H1 (cell line): ENCODE results near the gene EMC7. TPM values are rescaled to one million over a fixed set of nuclear protein-coding genes. Genes with fewer than 3 reads are reported as not detected.

Experiments used
- CTCF ChIA-PET: fragments of 300-600 bp; sonication (Branson Sonifier 250); formaldehyde crosslinking; loops from one replicate; lab custom pipeline; 2021; ENCODE audit not compliant: partially characterized antibody; lab: Charles Lee
- POLR2A ChIA-PET: fragments of 300-600 bp; sonication (Branson Sonifier 250); formaldehyde crosslinking; loops from one replicate; lab custom pipeline; 2021; ENCODE audit warnings: inconsistent platforms; ENCODE audit not compliant: partially characterized antibody; lab: Charles Lee
- DNase-seq, 2 experiments: peaks; one replicate each; pipeline versions ENCODE4 v3.0.0 to v3.0.0-alpha.2; 2010 to 2022; ENCODE audit warnings: low spot score in 2 of 2, low read depth in 1 of 2, mixed read lengths in 1 of 2
- FAIRE-seq: peaks from 2 replicates; lab custom pipeline; 2011; peaks lifted over from hg19 to GRCh38; lab: Jason Lieb, UNC
- H2AFZ ChIP-seq: 2 replicates; pipeline ENCODE4 v1.8.1; 2012; ENCODE audit warnings: low read length, inconsistent platforms
- H2AK5ac ChIP-seq: 2 replicates; pipeline ENCODE4 v1.6.1; 2013; ENCODE audit warnings: low read depth, low read length
- H2BK120ac ChIP-seq: replicated peaks from 2 replicates; pipeline ENCODE3; 2013; ENCODE audit warnings: low read depth, low read length, inconsistent platforms
- H2BK12ac ChIP-seq: 2 replicates; pipeline ENCODE4 v1.6.1; 2013; ENCODE audit warnings: low read depth, low read length
- H2BK15ac ChIP-seq: 2 replicates; pipeline ENCODE4 v1.6.1; 2013; ENCODE audit warnings: low read length
- H2BK20ac ChIP-seq: 2 replicates; pipeline ENCODE4 v1.6.1; 2013; ENCODE audit warnings: low read length
- H2BK5ac ChIP-seq: 2 replicates; pipeline ENCODE4 v1.6.1; 2013; ENCODE audit warnings: low read depth, low read length
- H3K14ac ChIP-seq: 2 replicates; pipeline ENCODE4 v1.6.1; 2013; ENCODE audit warnings: inconsistent platforms; ENCODE audit not compliant: insufficient read length
- H3K18ac ChIP-seq: 2 replicates; pipeline ENCODE4 v1.6.1; 2013; ENCODE audit warnings: low read length; ENCODE audit errors: extremely low read depth
- H3K23ac ChIP-seq: 2 replicates; pipeline ENCODE4 v1.6.1; 2013; ENCODE audit warnings: inconsistent platforms; ENCODE audit not compliant: insufficient read length
- H3K23me2 ChIP-seq: 2 replicates; pipeline ENCODE4 v1.6.1; 2013; ENCODE audit warnings: low read depth, low read length
- H3K27ac ChIP-seq: 2 replicates; pipeline ENCODE4 v1.6.1; 2011; ENCODE audit warnings: low read depth, low read length, inconsistent platforms
- H3K27me3 ChIP-seq, 4 experiments: replicated peaks in 1 of 4; 1 replicate in 1 of 4; 2 replicates in 3 of 4; pipeline versions ENCODE4 v1.6.1 to v1.8.1; 2011 to 2013; ENCODE audit warnings: low read length in 3 of 4, mild to moderate bottlenecking in 3 of 4, inconsistent platforms in 2 of 4, mixed read lengths in 2 of 4, moderate library complexity in 1 of 4; ENCODE audit not compliant: control insufficient read depth in 3 of 4, insufficient read depth in 3 of 4; ENCODE audit errors: extremely low read depth in 1 of 4
- H3K36me3 ChIP-seq, 4 experiments: 2 replicates each; pipeline versions ENCODE4 v1.6.1 to v1.8.1; 2011 to 2013; ENCODE audit warnings: mild to moderate bottlenecking in 4 of 4, low read length in 3 of 4, moderate library complexity in 2 of 4, control low read depth in 1 of 4, inconsistent platforms in 1 of 4; ENCODE audit not compliant: insufficient read depth in 4 of 4, control insufficient read depth in 2 of 4
- H3K4ac ChIP-seq: replicated peaks from 2 replicates; pipeline ENCODE3; 2013; ENCODE audit warnings: low read length, low read depth, mixed read lengths, inconsistent platforms; ENCODE audit not compliant: insufficient read length
- H3K4me1 ChIP-seq, 4 experiments: replicated peaks in 1 of 4; 1 replicate in 1 of 4; 2 replicates in 3 of 4; pipeline versions ENCODE4 v1.6.1 to v1.8.1; 2011 to 2013; ENCODE audit warnings: low read length in 3 of 4, inconsistent platforms in 2 of 4, mixed read lengths in 1 of 4; ENCODE audit not compliant: insufficient read depth in 4 of 4, control insufficient read depth in 3 of 4
- H3K4me2 ChIP-seq, 2 experiments: 2 replicates each; pipeline versions ENCODE4 v1.6.1 to v1.8.1; 2011 to 2013; ENCODE audit warnings: low read depth in 2 of 2, low read length in 2 of 2, control low read depth in 1 of 2, inconsistent platforms in 1 of 2, mild to moderate bottlenecking in 1 of 2; ENCODE audit not compliant: insufficient read depth in 1 of 2
- H3K4me3 ChIP-seq, 4 experiments: fragments of 200-600, 300-600 bp in 1 of 4; sonication (generic), shearing (Covaris generic), sonication (Bioruptor Twin) in 1 of 4; 2 replicates each; pipeline versions ENCODE4 v1.5.1 to v1.8.1; 2011 to 2016; ENCODE audit warnings: low read length in 4 of 4, low read depth in 3 of 4, control low read depth in 2 of 4, inconsistent platforms in 2 of 4, mild to moderate bottlenecking in 2 of 4, mixed read lengths in 1 of 4, moderate library complexity in 1 of 4; ENCODE audit not compliant: insufficient read depth in 2 of 4; ENCODE audit errors: extremely low read depth in 1 of 4
- H3K56ac ChIP-seq: replicated peaks from 2 replicates; pipeline ENCODE3; 2013; ENCODE audit warnings: low read depth, mild to moderate bottlenecking, mixed read lengths, low read length, inconsistent platforms; ENCODE audit not compliant: insufficient read length
- H3K79me1 ChIP-seq: 2 replicates; pipeline ENCODE4 v1.6.1; 2013; ENCODE audit warnings: low read depth, low read length, control low read depth
- H3K79me2 ChIP-seq, 2 experiments: 2 replicates each; pipeline versions ENCODE4 v1.6.1 to v1.8.1; 2012 to 2013; ENCODE audit warnings: low read length in 2 of 2, mild to moderate bottlenecking in 2 of 2, inconsistent platforms in 1 of 2; ENCODE audit not compliant: insufficient read depth in 2 of 2, control insufficient read depth in 1 of 2
- H3K9ac ChIP-seq, 4 experiments: replicated peaks in 1 of 4; 1 replicate in 1 of 4; 2 replicates in 3 of 4; pipeline versions ENCODE4 v1.6.1 to v1.8.1; 2011 to 2013; ENCODE audit warnings: low read depth in 3 of 4, low read length in 3 of 4, control low read depth in 2 of 4, mild to moderate bottlenecking in 2 of 4, moderate library complexity in 2 of 4, inconsistent platforms in 1 of 4; ENCODE audit errors: extremely low read depth in 1 of 4
- H3K9me3 ChIP-seq, 2 experiments: 2 replicates each; pipeline versions ENCODE4 v1.6.1 to v1.8.1; 2012 to 2013; ENCODE audit warnings: mild to moderate bottlenecking in 2 of 2, moderate library complexity in 2 of 2, control low read depth in 1 of 2, inconsistent platforms in 1 of 2, low read depth in 1 of 2, low read length in 1 of 2, mixed read lengths in 1 of 2; ENCODE audit not compliant: insufficient read depth in 2 of 2
- H4K20me1 ChIP-seq, 2 experiments: replicated peaks in 1 of 2; 2 replicates each; pipeline versions ENCODE3 to v1.8.1; 2011 to 2013; ENCODE audit warnings: inconsistent platforms in 2 of 2, low read length in 2 of 2, mild to moderate bottlenecking in 1 of 2; ENCODE audit not compliant: insufficient read depth in 2 of 2, control insufficient read depth in 1 of 2
- H4K5ac ChIP-seq: 2 replicates; pipeline ENCODE4 v1.6.1; 2013; ENCODE audit warnings: low read length, low read depth, mixed read lengths, inconsistent platforms; ENCODE audit not compliant: insufficient read length
- H4K8ac ChIP-seq: 2 replicates; pipeline ENCODE4 v1.8.0; 2013; ENCODE audit warnings: mild to moderate bottlenecking, moderate library complexity, low read length, inconsistent platforms; ENCODE audit not compliant: insufficient read depth; ENCODE audit errors: extremely low read depth
- H4K91ac ChIP-seq: replicated peaks from 2 replicates; pipeline ENCODE3; 2013; ENCODE audit warnings: low read length, mixed read lengths, inconsistent platforms; ENCODE audit not compliant: insufficient read length
- BACH1 ChIP-seq: IDR thresholded peaks from 2 replicates; pipeline ENCODE4 v1.6.1; 2012; ENCODE audit warnings: low read length, improper control_type of control experiment
- CEBPB ChIP-seq: IDR thresholded peaks from 2 replicates; pipeline ENCODE4 v1.6.1; 2012; ENCODE audit warnings: low read depth, low read length
- CREB1 ChIP-seq: IDR thresholded peaks from 2 replicates; pipeline ENCODE4 v1.6.1; 2012; ENCODE audit warnings: inconsistent platforms
- E2F6 ChIP-seq: IDR thresholded peaks from 2 replicates; pipeline ENCODE4 v1.6.1; 2012; ENCODE audit warnings: inconsistent platforms
- EZH2 ChIP-seq: fragments of 200-600 bp; sonication (generic); IDR thresholded peaks from 2 replicates; pipeline ENCODE4 v1.7.1; 2012; ENCODE audit warnings: low read depth, mild to moderate bottlenecking, moderate library complexity, low read length, inconsistent platforms; ENCODE audit not compliant: severe bottlenecking
- FOSL1 ChIP-seq: IDR thresholded peaks from 2 replicates; pipeline ENCODE4 v1.6.1; 2011; ENCODE audit warnings: mild to moderate bottlenecking, low read depth, low read length, moderate library complexity; ENCODE audit not compliant: insufficient read depth
- NRF1 ChIP-seq: IDR thresholded peaks from 2 replicates; pipeline ENCODE4 v1.6.1; 2011; ENCODE audit warnings: mild to moderate bottlenecking, low read depth, low read length, improper control_type of control experiment
- POU5F1 ChIP-seq: IDR thresholded peaks from 2 replicates; pipeline ENCODE4 v1.6.1; 2011; ENCODE audit warnings: low read depth, mild to moderate bottlenecking, low read length, moderate library complexity
- SP2 ChIP-seq: IDR thresholded peaks from 2 replicates; pipeline ENCODE4 v1.6.1; 2012; ENCODE audit warnings: mild to moderate bottlenecking, low read length, inconsistent platforms
- SP4 ChIP-seq: IDR thresholded peaks from 2 replicates; pipeline ENCODE4 v1.6.1; 2012; ENCODE audit warnings: low read length, inconsistent platforms
- TCF12 ChIP-seq: IDR thresholded peaks from 2 replicates; pipeline ENCODE4 v1.6.1; 2011; ENCODE audit warnings: low read depth, mild to moderate bottlenecking, low read length
- TEAD4 ChIP-seq: IDR thresholded peaks from 2 replicates; pipeline ENCODE4 v1.6.1; 2012; ENCODE audit warnings: low read depth, low read length, inconsistent platforms, mixed read lengths
- WGBS, 2 experiments: shearing (Covaris generic) in 1 of 2; methylation state at CpG; one replicate each; pipeline versions ENCODE4 v1.1.6 to v1.1.7; 2013 to 2015; ENCODE audit warnings: low lambda C conversion rate in 2 of 2, mixed read lengths in 2 of 2, inconsistent platforms in 1 of 2, low coverage in 1 of 2, missing lambda C conversion rate in 1 of 2; ENCODE audit not compliant: insufficient replicate concordance in 2 of 2, insufficient coverage in 1 of 2, insufficient read length in 1 of 2; ENCODE audit errors: extremely low coverage in 1 of 2, missing lambda C conversion rate in 1 of 2; 5-methylcytosine and 5-hydroxymethylcytosine counted together
- polyA plus RNA-seq, 7 experiments: library from polyadenylated mRNA; depleted of rRNA in 3 of 7; stranded (reverse) in 5 of 7; unstranded in 2 of 7; fragments of >200 nt in 5 of 7; fragments of 200-250 nt in 2 of 7; gene quantifications; 1 replicate in 5 of 7; 2 replicates in 1 of 7; 4 replicates in 1 of 7; pipeline versions ENCODE4 v1.2.1 to v1.2.3, GENCODE V29; 2011 to 2013; ENCODE audit warnings: missing spikeins in 2 of 7, mixed read lengths in 2 of 7
- total RNA-seq: library from RNA; stranded (reverse); fragmentation: NEBNext Ultra II Directional; extraction: Animal tissue kit (Norgen Biotek cat#: 25700); gene quantifications from 2 replicates; pipeline ENCODE4 v1.2.1, GENCODE V29; 2021
- TF ChIP-seq, protein P1 (sequence below), 3 experiments: IDR thresholded peaks; 1 replicate in 2 of 3; 2 replicates in 1 of 3; pipeline versions ENCODE4 v1.5.1 to v1.6.1; 2011; ENCODE audit warnings: low read length in 3 of 3, mild to moderate bottlenecking in 3 of 3, inconsistent platforms in 2 of 3, low read depth in 1 of 3, moderate library complexity in 1 of 3; ENCODE audit not compliant: insufficient read depth in 1 of 3; ENCODE audit errors: control extremely low read depth in 1 of 3

Gene EMC7
- total and polyA plus RNA-seq, 2 of the 8 experiments (the other 6 are each of a cell fraction or from before 2014, with no cell fraction given) = 29.0 to 39.0 TPM

DNA sequence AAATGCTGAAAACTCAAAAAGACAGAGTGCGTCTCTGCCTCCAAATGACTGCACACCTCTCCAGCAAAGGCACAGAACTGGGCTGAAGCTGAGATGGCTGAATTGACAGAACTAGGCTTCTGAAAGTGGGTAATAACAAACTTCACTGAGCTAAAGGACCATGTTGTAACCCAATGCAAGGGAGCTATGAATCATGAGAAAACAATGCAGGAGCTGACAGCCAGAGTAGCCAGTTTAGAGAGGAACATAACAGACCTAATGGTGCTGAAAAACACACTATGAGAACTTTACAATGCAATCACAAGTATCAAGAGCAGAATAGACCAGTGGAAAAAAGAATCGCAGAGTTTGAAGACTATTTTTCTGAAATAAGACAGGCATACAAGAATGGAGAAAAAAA, 52.5 kb downstream of the EMC7 start:
- Histone ChIP-seq H4K5ac (no peak overlapping the region), H2BK120ac (no peak overlapping the region), H3K79me2 (no peaks in the 10 kb centered on the region), H3K18ac (no peak overlapping the region), H3K23me2 (no peaks in the 10 kb centered on the region), H3K4ac (no peak overlapping the region), H2BK15ac (no peak overlapping the region), H3K9ac (no peak overlapping the region), H3K56ac (no peak overlapping the region), H3K14ac (no peak overlapping the region), H2AK5ac (no peak overlapping the region), H3K9me3 (0 out of 4 replicates have a peak, but pooled peaks cover 0 to 3% of the 10 kb centered on the region in 2 experiments), H2BK12ac (no peak overlapping the region), H3K36me3 (no peaks in the 10 kb centered on the region), H3K27me3 (no peaks in the 10 kb centered on the region), H3K27ac (no peak overlapping the region), H3K4me1 (no peaks in the 10 kb centered on the region), H2BK5ac (no peak overlapping the region), H3K79me1 (no peaks in the 10 kb centered on the region), H4K91ac (no peak overlapping the region), H3K4me3 (no peak overlapping the region), H2AFZ (no peak overlapping the region), H3K4me2 (no peak overlapping the region), H4K8ac (no peak overlapping the region), H3K23ac (no peak overlapping the region), H2BK20ac (no peak overlapping the region), H4K20me1 (no peaks in the 10 kb centered on the region)
- POLR2A ChIA-PET = no interaction called here
- 85% methylated on average over 2 of the region's 2 CpGs; no CpG with 5 or more reads in 1 of the 2 experiments for WGBS, 2 experiments
- CTCF ChIA-PET = no interaction called here
- no peak for DNase-seq
- FAIRE-seq = no peak
- TF ChIP-seq TEAD4 = no peak
- TF ChIP-seq CEBPB = no peak
- no peak for TF ChIP-seq BACH1
- no peak for TF ChIP-seq SP4
- TF ChIP-seq E2F6 = no peak
- TF ChIP-seq, protein P1, sequence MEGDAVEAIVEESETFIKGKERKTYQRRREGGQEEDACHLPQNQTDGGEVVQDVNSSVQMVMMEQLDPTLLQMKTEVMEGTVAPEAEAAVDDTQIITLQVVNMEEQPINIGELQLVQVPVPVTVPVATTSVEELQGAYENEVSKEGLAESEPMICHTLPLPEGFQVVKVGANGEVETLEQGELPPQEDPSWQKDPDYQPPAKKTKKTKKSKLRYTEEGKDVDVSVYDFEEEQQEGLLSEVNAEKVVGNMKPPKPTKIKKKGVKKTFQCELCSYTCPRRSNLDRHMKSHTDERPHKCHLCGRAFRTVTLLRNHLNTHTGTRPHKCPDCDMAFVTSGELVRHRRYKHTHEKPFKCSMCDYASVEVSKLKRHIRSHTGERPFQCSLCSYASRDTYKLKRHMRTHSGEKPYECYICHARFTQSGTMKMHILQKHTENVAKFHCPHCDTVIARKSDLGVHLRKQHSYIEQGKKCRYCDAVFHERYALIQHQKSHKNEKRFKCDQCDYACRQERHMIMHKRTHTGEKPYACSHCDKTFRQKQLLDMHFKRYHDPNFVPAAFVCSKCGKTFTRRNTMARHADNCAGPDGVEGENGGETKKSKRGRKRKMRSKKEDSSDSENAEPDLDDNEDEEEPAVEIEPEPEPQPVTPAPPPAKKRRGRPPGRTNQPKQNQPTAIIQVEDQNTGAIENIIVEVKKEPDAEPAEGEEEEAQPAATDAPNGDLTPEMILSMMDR (IDR thresholded peaks at IDR 0.05; ENCODE audit: control extremely low read depth in 1 of 3, insufficient read depth in 1 of 3, low read depth in 1 of 3, low read length in 3 of 3) = no peak
- no peak for TF ChIP-seq NRF1
- no peak for TF ChIP-seq TCF12
- no peak for TF ChIP-seq CREB1
- no peak for TF ChIP-seq FOSL1
- TF ChIP-seq SP2 = no peak
- no peak for TF ChIP-seq EZH2
- TF ChIP-seq POU5F1 = no peak
